CD4-positive, alpha-beta memory T cell (primary cell): ENCODE measurements around the gene SSBP4. TPM values are rescaled to one million over a fixed set of nuclear protein-coding genes. Genes with fewer than 3 reads are reported as not detected.

ENCODE experiments used
- CTCF ChIA-PET: fragments of 350-600 bp; sonication (Branson Sonifier 250); formaldehyde crosslinking; loops from one replicate; lab custom pipeline; 2021; ENCODE audit warnings: inconsistent platforms; ENCODE audit not compliant: partially characterized antibody; lab: Charles Lee
- POLR2A ChIA-PET: fragments of 350-600 bp; sonication (Branson Sonifier 250); formaldehyde crosslinking; loops from one replicate; lab custom pipeline; 2021; ENCODE audit not compliant: partially characterized antibody; lab: Charles Lee
- DNase-seq, 5 donors: peaks; one replicate each; pipeline versions ENCODE4 v3.0.0 to v3.0.0-alpha.2; 2020 to 2022; ENCODE audit warnings: mixed read lengths in 1 of 5
- H3K27ac ChIP-seq: one replicate; pipeline ENCODE4 v1.7.0; 2013; ENCODE audit warnings: low read depth, low read length
- H3K27me3 ChIP-seq: 2 replicates; pipeline ENCODE4 v1.7.0; 2013; ENCODE audit warnings: mild to moderate bottlenecking, low read length, moderate library complexity; ENCODE audit not compliant: insufficient read depth
- H3K36me3 ChIP-seq: 2 replicates; pipeline ENCODE4 v1.7.0; 2013; ENCODE audit warnings: mild to moderate bottlenecking, low read length, moderate library complexity; ENCODE audit not compliant: insufficient read depth
- H3K4me1 ChIP-seq: 2 replicates; pipeline ENCODE4 v1.7.0; 2013; ENCODE audit warnings: mild to moderate bottlenecking, low read length, moderate library complexity; ENCODE audit not compliant: insufficient read depth
- H3K4me3 ChIP-seq, 2 donors: one replicate each; pipeline ENCODE4 v1.7.0; 2013; ENCODE audit warnings: low read length in 2 of 2, mild to moderate bottlenecking in 1 of 2
- H3K9me3 ChIP-seq, 2 donors: one replicate each; pipeline ENCODE4 v1.7.0; 2013; ENCODE audit warnings: low read length in 2 of 2, control low read depth in 1 of 2; ENCODE audit not compliant: control insufficient read depth in 1 of 2
- H3K27ac Mint-ChIP-seq, 7 donors: one replicate each; pipeline ENCODE4 v1.8.0; 2020 to 2021; ENCODE audit warnings: mixed read lengths in 7 of 7, mild to moderate bottlenecking in 6 of 7, inconsistent platforms in 3 of 7, moderate library complexity in 3 of 7
- H3K27me3 Mint-ChIP-seq, 2 donors: one replicate each; pipeline ENCODE4 v1.8.0; 2020 to 2021; ENCODE audit warnings: mixed read lengths in 2 of 2
- H3K36me3 Mint-ChIP-seq, 2 donors: one replicate each; pipeline ENCODE4 v1.8.0; 2020 to 2021; ENCODE audit warnings: mixed read lengths in 2 of 2, inconsistent platforms in 1 of 2, mild to moderate bottlenecking in 1 of 2
- H3K4me1 Mint-ChIP-seq, 4 donors: one replicate each; pipeline ENCODE4 v1.8.0; 2020 to 2021; ENCODE audit warnings: mixed read lengths in 4 of 4, mild to moderate bottlenecking in 1 of 4
- H3K4me3 Mint-ChIP-seq, 8 donors: one replicate each; pipeline ENCODE4 v1.8.0; 2020 to 2021; ENCODE audit warnings: mixed read lengths in 8 of 8, mild to moderate bottlenecking in 7 of 8, moderate library complexity in 6 of 8, inconsistent platforms in 3 of 8
- H3K9me3 Mint-ChIP-seq, 8 donors: one replicate each; pipeline ENCODE4 v1.8.0; 2020 to 2021; ENCODE audit warnings: mixed read lengths in 8 of 8, mild to moderate bottlenecking in 5 of 8, inconsistent platforms in 3 of 8, moderate library complexity in 1 of 8
- intact Hi-C: fragments of 100-400 bp; cut with micrococcal nuclease; formaldehyde crosslinking; loops from one replicate; pipeline ENCODE4 v1.15.1; 2023
- microRNA-seq: library from miRNA; unstranded; fragments of <30 nt; microRNA quantifications from one replicate; pipeline ENCODE4 v1.2.0, GENCODE V29; 2021; ENCODE audit warnings: borderline replicate concordance, borderline number of aligned reads, borderline microRNAs expressed, mixed read lengths
- polyA plus RNA-seq, 2 donors: library from polyadenylated mRNA; unstranded; fragments of 300-500 nt; fragmentation: Illumina TruSeq; gene quantifications; one replicate each; pipeline ENCODE4 v1.2.3, GENCODE V29; 2021
- total RNA-seq, 2 experiments: library from RNA; stranded (reverse); gene quantifications; one replicate each; pipeline ENCODE4 v1.2.3, GENCODE V29; 2021

The SSBP4 gene
- total and polyA plus RNA-seq, 4 experiments from 2014 or later: 71.3 to 108 (median 77.4) TPM

- intact Hi-C loops: loop anchor here (5.0 kb wide), 2 partner anchors 94 to 109 kb away; partner anchors contain the start of genes REX1BD and UBA52
Measured at GRCh38 chr19:18478545-18479311, 59.5 kb downstream of the SSBP4 start.

GRCh38 chr19:18480006-18480691 lies 61.0 kb downstream of the SSBP4 start:
- Mint-ChIP-seq H3K4me1 (peaks cover 52 to 96% (median 76%) of the 10 kb centered on the region in 4 donors), H3K9me3 (no peaks in the 10 kb centered on the region), H3K27ac (peak overlapping the region; percentile 85 to 95 (median 89)), H3K27me3 (no peaks in the 10 kb centered on the region), H3K36me3 (peaks cover 4 to 8% of the 10 kb centered on the region in 2 donors), H3K4me3 (peak overlapping the region in 6 of 8 donors; percentile 17 to 69 (median 51))
- intact Hi-C loops: no loop called here
- peak overlapping the region; percentile 63 for H3K27ac ChIP-seq
- no peaks in the 10 kb centered on the region for H3K36me3 ChIP-seq
- no peak overlapping the region for H3K4me3 ChIP-seq
- DNase-seq: no peak
- POLR2A ChIA-PET: interaction anchor here (1.3 to 1.6 kb wide), 3 partner anchors 16 to 42 kb away, joined by 3 to 7 read pairs (median 6); partner anchors contain the start of gene ELL
- H3K27me3 ChIP-seq: no peaks in the 10 kb centered on the region
- H3K9me3 ChIP-seq: no peaks in the 10 kb centered on the region
- CTCF ChIA-PET: interaction anchor here (1.0 kb wide), 1 partner anchor 40 kb away, joined by 6 read pairs; no protein-coding TSS in a partner anchor
- H3K4me1 ChIP-seq: peaks cover 84% of the 10 kb centered on the region

More at GRCh38 chr19:18478545-18479311, 59.5 kb downstream of the SSBP4 start:
- peak in 3 of 5 donors; percentile 25 to 78 (median 33) for DNase-seq
- CTCF ChIA-PET: interaction anchor here (1.0 to 1.4 kb wide), 4 partner anchors 17 to 110 kb away, joined by 3 to 5 read pairs (median 4); partner anchors contain the start of gene REX1BD
- Mint-ChIP-seq H3K27me3 (no peaks in the 10 kb centered on the region), H3K36me3 (peaks cover 4 to 10% of the 10 kb centered on the region in 2 donors), H3K27ac (peak overlapping the region; percentile 89 to 95 (median 94)), H3K9me3 (no peaks in the 10 kb centered on the region), H3K4me3 (peak overlapping the region; percentile 53 to 80 (median 71)), H3K4me1 (peaks cover 54 to 96% (median 78%) of the 10 kb centered on the region in 4 donors)
- Histone ChIP-seq H3K27me3 (no peaks in the 10 kb centered on the region), H3K4me1 (peaks cover 88% of the 10 kb centered on the region), H3K4me3 (no peak overlapping the region), H3K9me3 (no peaks in the 10 kb centered on the region), H3K36me3 (no peaks in the 10 kb centered on the region), H3K27ac (peak overlapping the region; percentile 63)
- POLR2A ChIA-PET: interaction anchor here (0.7 to 1.8 kb wide), 6 partner anchors 8 to 110 kb away, joined by 3 to 9 read pairs (median 6); partner anchors contain the start of genes ELL, KXD1 and REX1BD

- no peaks in the 10 kb centered on the region for H3K36me3 ChIP-seq
- H3K4me3 ChIP-seq: no peak overlapping the region
- intact Hi-C loops: no loop called here
- Mint-ChIP-seq H3K4me1 (peaks cover 46 to 97% (median 74%) of the 10 kb centered on the region in 4 donors), H3K36me3 (peaks cover 3 to 5% of the 10 kb centered on the region in 2 donors), H3K27me3 (no peaks in the 10 kb centered on the region), H3K4me3 (peak overlapping the region in 1 of 8 donors; percentile 39), H3K9me3 (no peaks in the 10 kb centered on the region), H3K27ac (peak overlapping the region in 6 of 7 donors; percentile 19 to 95 (median 62))
- DNase-seq: no peak
- no peaks in the 10 kb centered on the region for H3K27me3 ChIP-seq
- H3K9me3 ChIP-seq: no peaks in the 10 kb centered on the region
- CTCF ChIA-PET: interaction anchor here (0.6 to 1.8 kb wide), 8 partner anchors 10 to 362 kb away, joined by 3 to 6 read pairs (median 5); no protein-coding TSS in a partner anchor
- no peak overlapping the region for H3K27ac ChIP-seq
- POLR2A ChIA-PET: interaction anchor here (0.8 to 2.1 kb wide), 4 partner anchors 13 to 107 kb away, joined by 5 to 9 read pairs (median 6); partner anchors contain the start of genes KXD1 and REX1BD
- peaks cover 85% of the 10 kb centered on the region for H3K4me1 ChIP-seq
Measured at GRCh38 chr19:18481505-18482222, 62.5 kb downstream of the SSBP4 start.

GRCh38 chr19:18483119-18483890 lies 64.1 kb downstream of the SSBP4 start:
- Mint-ChIP-seq H3K9me3 (no peaks in the 10 kb centered on the region), H3K36me3 (peaks cover 0 to 5% of the 10 kb centered on the region in 2 donors), H3K27me3 (no peaks in the 10 kb centered on the region), H3K4me3 (peak overlapping the region in 1 of 8 donors; percentile 10), H3K27ac (peak overlapping the region; percentile 22 to 88 (median 49)), H3K4me1 (peaks cover 40 to 97% (median 73%) of the 10 kb centered on the region in 4 donors)
- no peak for DNase-seq
- Histone ChIP-seq H3K9me3 (no peaks in the 10 kb centered on the region), H3K4me3 (no peak overlapping the region), H3K4me1 (peaks cover 85% of the 10 kb centered on the region), H3K27me3 (no peaks in the 10 kb centered on the region), H3K36me3 (no peaks in the 10 kb centered on the region), H3K27ac (no peak overlapping the region)
- POLR2A ChIA-PET: interaction anchor here (1.6 to 2.1 kb wide), 2 partner anchors 14 to 106 kb away, joined by 7 to 9 read pairs; partner anchors contain the start of gene REX1BD
- CTCF ChIA-PET: interaction anchor here (0.9 to 1.8 kb wide), 2 partner anchors 13 to 361 kb away, joined by 3 to 5 read pairs; no protein-coding TSS in a partner anchor
- intact Hi-C loops: no loop called here

Small RNAs within 50 kb of the gene (microRNA-seq; reads per million reads assigned to microRNA genes)
- gene MIR3189: not detected

Other genes starting within 250 kb of the SSBP4 start
- gene IFI30, start 245.6 kb upstream of the SSBP4 start, total RNA-seq: 10 to 100 TPM; 48.3 to 56.9 TPM
- 10 to 100 TPM in 1 of 2 donors, 1 to 10 TPM in 1; 6.3 to 16.7 TPM for gene IFI30, start 245.6 kb upstream of the SSBP4 start, polyA plus RNA-seq
- gene MPV17L2, start 226.2 kb upstream of the SSBP4 start, total RNA-seq: 1 to 10 TPM; 7.6 to 7.8 TPM
- 10 to 100 TPM; 10.5 to 13.7 TPM for gene MPV17L2, start 226.2 kb upstream of the SSBP4 start, polyA plus RNA-seq
- gene RAB3A, start 215.4 kb upstream of the SSBP4 start, total RNA-seq: 1 to 10 TPM; 4.7 to 4.8 TPM
- gene RAB3A, start 215.4 kb upstream of the SSBP4 start, polyA plus RNA-seq: 1 to 10 TPM in 1 of 2 donors, under 1 TPM in 1; 0.59 to 1.0 TPM
- under 1 TPM in 1 of 2 experiments, not detected in 1; 0.52 TPM for gene PDE4C, start 193.0 kb upstream of the SSBP4 start, total RNA-seq
- not detected for gene PDE4C, start 193.0 kb upstream of the SSBP4 start, polyA plus RNA-seq
- gene IQCN, start 144.9 kb upstream of the SSBP4 start, total RNA-seq: 1 to 10 TPM; 5.5 to 5.8 TPM
- 1 to 10 TPM in 1 of 2 donors, under 1 TPM in 1; 0.13 to 1.8 TPM for gene IQCN, start 144.9 kb upstream of the SSBP4 start, polyA plus RNA-seq
- 100 to 1,000 TPM; 163 TPM for gene JUND, start 137.8 kb upstream of the SSBP4 start, total RNA-seq
- 100 to 1,000 TPM in 1 of 2 donors, 10 to 100 TPM in 1; 16.5 to 133 TPM for gene JUND, start 137.8 kb upstream of the SSBP4 start, polyA plus RNA-seq
- gene LSM4, start 96.3 kb upstream of the SSBP4 start, total RNA-seq: 10 to 100 TPM; 64.2 to 65.0 TPM
- gene LSM4, start 96.3 kb upstream of the SSBP4 start, polyA plus RNA-seq: 100 to 1,000 TPM; 121 to 164 TPM
- gene PGPEP1, start 78.8 kb upstream of the SSBP4 start, total RNA-seq: 10 to 100 TPM; 46.2 to 49.2 TPM
- 1 to 10 TPM; 6.8 to 8.0 TPM for gene PGPEP1, start 78.8 kb upstream of the SSBP4 start, polyA plus RNA-seq
- gene GDF15, start 33.2 kb upstream of the SSBP4 start, total RNA-seq: 1 to 10 TPM; 1.2 TPM
- not detected for gene GDF15, start 33.2 kb upstream of the SSBP4 start, polyA plus RNA-seq
- gene LRRC25, start 21.8 kb upstream of the SSBP4 start, total RNA-seq: under 1 TPM; 0.73 to 0.91 TPM
- under 1 TPM in 1 of 2 donors, not detected in 1; 0.07 TPM for gene LRRC25, start 21.8 kb upstream of the SSBP4 start, polyA plus RNA-seq
- 10 to 100 TPM; 37.1 to 43.2 TPM for gene ISYNA1, start 18.7 kb downstream of the SSBP4 start, total RNA-seq
- 10 to 100 TPM; 27.5 to 36.3 TPM for gene ISYNA1, start 18.7 kb downstream of the SSBP4 start, polyA plus RNA-seq
- gene ELL, start 102.7 kb downstream of the SSBP4 start, total RNA-seq: 10 to 100 TPM; 34.9 to 35.9 TPM
- gene ELL, start 102.7 kb downstream of the SSBP4 start, polyA plus RNA-seq: 10 to 100 TPM in 1 of 2 donors, 1 to 10 TPM in 1; 6.5 to 16.7 TPM
- gene FKBP8, start 124.2 kb downstream of the SSBP4 start, total RNA-seq: 100 to 1,000 TPM; 231 to 249 TPM
- gene FKBP8, start 124.2 kb downstream of the SSBP4 start, polyA plus RNA-seq: 100 to 1,000 TPM in 1 of 2 donors, 10 to 100 TPM in 1; 82.4 to 130 TPM
- 10 to 100 TPM; 95.3 to 95.6 TPM for gene KXD1, start 138.5 kb downstream of the SSBP4 start, total RNA-seq
- gene KXD1, start 138.5 kb downstream of the SSBP4 start, polyA plus RNA-seq: 10 to 100 TPM; 88.8 to 94.3 TPM
- 1,000 to 10,000 TPM; 1,962 to 1,978 TPM for gene UBA52, start 152.5 kb downstream of the SSBP4 start, total RNA-seq
- gene UBA52, start 152.5 kb downstream of the SSBP4 start, polyA plus RNA-seq: 1,000 to 10,000 TPM; 1,135 to 1,692 TPM
- gene REX1BD, start 169.4 kb downstream of the SSBP4 start, total RNA-seq: 100 to 1,000 TPM; 150 to 154 TPM
- gene REX1BD, start 169.4 kb downstream of the SSBP4 start, polyA plus RNA-seq: 100 to 1,000 TPM; 148 to 156 TPM
- not detected for gene CRLF1, start 187.4 kb downstream of the SSBP4 start, total RNA-seq
- under 1 TPM in 1 of 2 donors, not detected in 1; 0.70 TPM for gene CRLF1, start 187.4 kb downstream of the SSBP4 start, polyA plus RNA-seq
- not detected for gene TMEM59L, start 193.5 kb downstream of the SSBP4 start, total RNA-seq
- not detected for gene TMEM59L, start 193.5 kb downstream of the SSBP4 start, polyA plus RNA-seq
- 10 to 100 TPM; 13.4 to 14.8 TPM for gene KLHL26, start 217.6 kb downstream of the SSBP4 start, total RNA-seq
- gene KLHL26, start 217.6 kb downstream of the SSBP4 start, polyA plus RNA-seq: 1 to 10 TPM; 4.4 to 7.8 TPM